ENCODE data around the gene KIF2C. TPM values are rescaled to one million over a fixed set of nuclear protein-coding genes. Genes with fewer than 3 reads are reported as not detected.
A peak's percentile ranks its signal among the peaks of the same experiment; 100 is the strongest.

Gene KIF2C
- total and polyA plus RNA-seq, 9 of the 15 experiments (the other 6 are each of a cell fraction or from before 2014, with no cell fraction given), result 84.9 to 226 (median 169) TPM

DNA sequence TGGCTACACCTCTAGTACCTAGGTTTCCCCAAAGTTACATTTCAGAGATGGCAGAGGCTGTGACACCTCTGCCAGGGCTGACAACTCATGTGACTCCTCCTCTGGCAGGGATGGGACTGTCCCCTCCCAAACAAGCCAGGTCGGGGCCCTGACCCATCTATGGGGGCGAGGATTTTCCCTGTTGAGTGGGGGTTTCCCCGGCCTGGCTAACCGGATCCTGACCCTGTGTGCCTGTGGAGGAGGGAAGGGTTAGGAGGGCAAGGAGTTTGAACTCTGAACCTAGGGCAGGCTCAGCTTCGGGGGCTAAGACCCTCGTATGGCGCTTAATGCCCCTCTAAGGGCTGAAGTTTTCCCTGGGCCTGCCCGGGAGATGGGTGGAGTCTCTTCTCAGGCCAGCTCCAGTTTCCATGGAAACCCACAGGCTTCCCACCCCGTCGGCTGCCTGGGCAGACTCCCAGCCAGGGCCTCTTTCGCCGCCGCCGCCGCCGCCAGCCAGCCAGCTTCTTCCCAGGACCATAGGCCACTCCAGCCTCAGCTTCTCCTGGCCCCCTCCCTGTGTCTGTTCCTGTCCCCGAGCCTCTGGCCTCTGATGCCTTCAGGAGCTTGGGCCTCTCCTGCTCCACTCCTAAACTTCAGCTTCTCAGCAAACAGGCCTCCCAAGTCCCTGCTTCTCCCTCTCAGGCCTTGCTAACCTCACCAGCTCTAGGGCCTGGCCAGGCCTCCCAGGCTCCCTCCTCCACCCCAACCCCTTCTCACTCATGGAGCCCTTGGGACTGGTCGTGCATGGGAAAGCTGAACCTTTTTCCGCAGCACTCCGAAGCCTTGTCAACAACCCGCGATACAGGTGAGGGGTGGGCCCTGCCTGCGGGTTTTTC is 68.7 kb downstream of the KIF2C start, which contains the start of gene BTBD19 (continued):
- TF ChIP-seq ZNF589 (CRISPR knock-in tag; IDR thresholded peaks at IDR 0.05; ENCODE audit: low read depth), result no peak
- TF ChIP-seq STAT5B (CRISPR knock-in tag; IDR thresholded peaks at IDR 0.05), result no peak
- TF ChIP-seq, protein P1, sequence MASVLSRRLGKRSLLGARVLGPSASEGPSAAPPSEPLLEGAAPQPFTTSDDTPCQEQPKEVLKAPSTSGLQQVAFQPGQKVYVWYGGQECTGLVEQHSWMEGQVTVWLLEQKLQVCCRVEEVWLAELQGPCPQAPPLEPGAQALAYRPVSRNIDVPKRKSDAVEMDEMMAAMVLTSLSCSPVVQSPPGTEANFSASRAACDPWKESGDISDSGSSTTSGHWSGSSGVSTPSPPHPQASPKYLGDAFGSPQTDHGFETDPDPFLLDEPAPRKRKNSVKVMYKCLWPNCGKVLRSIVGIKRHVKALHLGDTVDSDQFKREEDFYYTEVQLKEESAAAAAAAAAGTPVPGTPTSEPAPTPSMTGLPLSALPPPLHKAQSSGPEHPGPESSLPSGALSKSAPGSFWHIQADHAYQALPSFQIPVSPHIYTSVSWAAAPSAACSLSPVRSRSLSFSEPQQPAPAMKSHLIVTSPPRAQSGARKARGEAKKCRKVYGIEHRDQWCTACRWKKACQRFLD (CRISPR knock-in tag; IDR thresholded peaks at IDR 0.05), result peak; percentile 14; the same call in 1 of the 2 replicates
- TF ChIP-seq ZNF232 (CRISPR knock-in tag; IDR thresholded peaks at IDR 0.05), result no peak
- TF ChIP-seq, protein P2, sequence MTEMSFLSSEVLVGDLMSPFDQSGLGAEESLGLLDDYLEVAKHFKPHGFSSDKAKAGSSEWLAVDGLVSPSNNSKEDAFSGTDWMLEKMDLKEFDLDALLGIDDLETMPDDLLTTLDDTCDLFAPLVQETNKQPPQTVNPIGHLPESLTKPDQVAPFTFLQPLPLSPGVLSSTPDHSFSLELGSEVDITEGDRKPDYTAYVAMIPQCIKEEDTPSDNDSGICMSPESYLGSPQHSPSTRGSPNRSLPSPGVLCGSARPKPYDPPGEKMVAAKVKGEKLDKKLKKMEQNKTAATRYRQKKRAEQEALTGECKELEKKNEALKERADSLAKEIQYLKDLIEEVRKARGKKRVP (CRISPR knock-in tag; IDR thresholded peaks at IDR 0.05), result peak; percentile 71
- TF ChIP-seq ARID1B (IDR thresholded peaks at IDR 0.05), result no peak; the same call in 1 of the 2 replicates
- TF ChIP-seq KLF6 (CRISPR knock-in tag; IDR thresholded peaks at IDR 0.05; ENCODE audit: borderline replicate concordance), result peak; percentile 31; the same call in 1 of the 2 replicates
- TF ChIP-seq, protein P3, sequence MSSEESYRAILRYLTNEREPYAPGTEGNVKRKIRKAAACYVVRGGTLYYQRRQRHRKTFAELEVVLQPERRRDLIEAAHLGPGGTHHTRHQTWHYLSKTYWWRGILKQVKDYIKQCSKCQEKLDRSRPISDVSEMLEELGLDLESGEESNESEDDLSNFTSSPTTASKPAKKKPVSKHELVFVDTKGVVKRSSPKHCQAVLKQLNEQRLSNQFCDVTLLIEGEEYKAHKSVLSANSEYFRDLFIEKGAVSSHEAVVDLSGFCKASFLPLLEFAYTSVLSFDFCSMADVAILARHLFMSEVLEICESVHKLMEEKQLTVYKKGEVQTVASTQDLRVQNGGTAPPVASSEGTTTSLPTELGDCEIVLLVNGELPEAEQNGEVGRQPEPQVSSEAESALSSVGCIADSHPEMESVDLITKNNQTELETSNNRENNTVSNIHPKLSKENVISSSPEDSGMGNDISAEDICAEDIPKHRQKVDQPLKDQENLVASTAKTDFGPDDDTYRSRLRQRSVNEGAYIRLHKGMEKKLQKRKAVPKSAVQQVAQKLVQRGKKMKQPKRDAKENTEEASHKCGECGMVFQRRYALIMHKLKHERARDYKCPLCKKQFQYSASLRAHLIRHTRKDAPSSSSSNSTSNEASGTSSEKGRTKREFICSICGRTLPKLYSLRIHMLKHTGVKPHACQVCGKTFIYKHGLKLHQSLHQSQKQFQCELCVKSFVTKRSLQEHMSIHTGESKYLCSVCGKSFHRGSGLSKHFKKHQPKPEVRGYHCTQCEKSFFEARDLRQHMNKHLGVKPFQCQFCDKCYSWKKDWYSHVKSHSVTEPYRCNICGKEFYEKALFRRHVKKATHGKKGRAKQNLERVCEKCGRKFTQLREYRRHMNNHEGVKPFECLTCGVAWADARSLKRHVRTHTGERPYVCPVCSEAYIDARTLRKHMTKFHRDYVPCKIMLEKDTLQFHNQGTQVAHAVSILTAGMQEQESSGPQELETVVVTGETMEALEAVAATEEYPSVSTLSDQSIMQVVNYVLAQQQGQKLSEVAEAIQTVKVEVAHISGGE (CRISPR knock-in tag; IDR thresholded peaks at IDR 0.05), result 0 out of 6 replicates have a peak, but pooled peaks of 1 of the 3 experiments have one; percentile 7
- TF ChIP-seq, protein P4, sequence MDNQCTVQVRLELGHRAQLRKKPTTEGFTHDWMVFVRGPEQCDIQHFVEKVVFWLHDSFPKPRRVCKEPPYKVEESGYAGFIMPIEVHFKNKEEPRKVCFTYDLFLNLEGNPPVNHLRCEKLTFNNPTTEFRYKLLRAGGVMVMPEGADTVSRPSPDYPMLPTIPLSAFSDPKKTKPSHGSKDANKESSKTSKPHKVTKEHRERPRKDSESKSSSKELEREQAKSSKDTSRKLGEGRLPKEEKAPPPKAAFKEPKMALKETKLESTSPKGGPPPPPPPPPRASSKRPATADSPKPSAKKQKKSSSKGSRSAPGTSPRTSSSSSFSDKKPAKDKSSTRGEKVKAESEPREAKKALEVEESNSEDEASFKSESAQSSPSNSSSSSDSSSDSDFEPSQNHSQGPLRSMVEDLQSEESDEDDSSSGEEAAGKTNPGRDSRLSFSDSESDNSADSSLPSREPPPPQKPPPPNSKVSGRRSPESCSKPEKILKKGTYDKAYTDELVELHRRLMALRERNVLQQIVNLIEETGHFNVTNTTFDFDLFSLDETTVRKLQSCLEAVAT (IDR thresholded peaks at IDR 0.05), result peak in 1 of 2 experiments; percentile 71; a peak in 2 of 4 replicates
- peak; percentile 26 for TF ChIP-seq BRD9 (IDR thresholded peaks at IDR 0.05; ENCODE audit: low read depth, partially characterized antibody)
- TF ChIP-seq, protein P5, sequence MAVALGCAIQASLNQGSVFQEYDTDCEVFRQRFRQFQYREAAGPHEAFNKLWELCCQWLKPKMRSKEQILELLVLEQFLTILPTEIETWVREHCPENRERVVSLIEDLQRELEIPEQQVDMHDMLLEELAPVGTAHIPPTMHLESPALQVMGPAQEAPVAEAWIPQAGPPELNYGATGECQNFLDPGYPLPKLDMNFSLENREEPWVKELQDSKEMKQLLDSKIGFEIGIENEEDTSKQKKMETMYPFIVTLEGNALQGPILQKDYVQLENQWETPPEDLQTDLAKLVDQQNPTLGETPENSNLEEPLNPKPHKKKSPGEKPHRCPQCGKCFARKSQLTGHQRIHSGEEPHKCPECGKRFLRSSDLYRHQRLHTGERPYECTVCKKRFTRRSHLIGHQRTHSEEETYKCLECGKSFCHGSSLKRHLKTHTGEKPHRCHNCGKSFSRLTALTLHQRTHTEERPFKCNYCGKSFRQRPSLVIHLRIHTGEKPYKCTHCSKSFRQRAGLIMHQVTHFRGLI (CRISPR knock-in tag; IDR thresholded peaks at IDR 0.05), result 0 out of 2 replicates have a peak, but pooled peaks have one; percentile 51
- TF ChIP-seq, protein P6, sequence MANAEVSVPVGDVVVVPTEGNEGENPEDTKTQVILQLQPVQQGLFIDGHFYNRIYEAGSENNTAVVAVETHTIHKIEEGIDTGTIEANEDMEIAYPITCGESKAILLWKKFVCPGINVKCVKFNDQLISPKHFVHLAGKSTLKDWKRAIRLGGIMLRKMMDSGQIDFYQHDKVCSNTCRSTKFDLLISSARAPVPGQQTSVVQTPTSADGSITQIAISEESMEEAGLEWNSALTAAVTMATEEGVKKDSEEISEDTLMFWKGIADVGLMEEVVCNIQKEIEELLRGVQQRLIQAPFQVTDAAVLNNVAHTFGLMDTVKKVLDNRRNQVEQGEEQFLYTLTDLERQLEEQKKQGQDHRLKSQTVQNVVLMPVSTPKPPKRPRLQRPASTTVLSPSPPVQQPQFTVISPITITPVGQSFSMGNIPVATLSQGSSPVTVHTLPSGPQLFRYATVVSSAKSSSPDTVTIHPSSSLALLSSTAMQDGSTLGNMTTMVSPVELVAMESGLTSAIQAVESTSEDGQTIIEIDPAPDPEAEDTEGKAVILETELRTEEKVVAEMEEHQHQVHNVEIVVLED (CRISPR knock-in tag; IDR thresholded peaks at IDR 0.05), result 0 out of 2 replicates have a peak, but pooled peaks have one; percentile 4
- 0 out of 2 replicates have a peak, but pooled peaks have one; percentile 23 for TF ChIP-seq ZNF586 (CRISPR knock-in tag; conservative IDR thresholded peaks at IDR 0.05)
- 0 out of 2 replicates have a peak, but pooled peaks have one; percentile 3 for TF ChIP-seq MECOM (CRISPR knock-in tag; IDR thresholded peaks at IDR 0.05)

All from K562 (cell line).